G401.6 (cell line): Measurements from ENCODE around the gene C1orf56.
"Not testable (repeated sequence)": the region's sequence is repeated elsewhere in the genome, so short reads cannot be mapped to it uniquely, and the experiment has no call there.

Experiments
- FAIRE-seq: peaks from 2 replicates; lab custom pipeline; 2012; peaks lifted over from hg19 to GRCh38; lab: Jason Lieb, UNC

C1orf56 gene

GRCh38 chr1:151062741-151063371 is 15.3 kb downstream of the C1orf56 start:
- FAIRE-seq = no peak

- no peak for FAIRE-seq
Observed at GRCh38 chr1:151065089-151065645, 17.6 kb downstream of the C1orf56 start.

- FAIRE-seq = no peak
Observed at GRCh38 chr1:151067185-151067584, 19.6 kb downstream of the C1orf56 start.

- no peak for FAIRE-seq
Observed at GRCh38 chr1:151069103-151069486, 21.5 kb downstream of the C1orf56 start.

GRCh38 chr1:151070474-151071276 is 23.1 kb downstream of the C1orf56 start, which contains the start of gene GABPB2:
TSS of gene GABPB2 (plus strand) at chr1:151070761. CDS start at chr1:151088190, 17,429 bp downstream.
- FAIRE-seq = no peak

GRCh38 chr1:151072224-151072623 is 24.7 kb downstream of the C1orf56 start:
- FAIRE-seq = no peak

- no peak for FAIRE-seq
Observed at GRCh38 chr1:151085953-151086559, 38.5 kb downstream of the C1orf56 start.

GRCh38 chr1:151097426-151097825 is 49.9 kb downstream of the C1orf56 start:
- FAIRE-seq = not testable (repeated sequence)

GRCh38 chr1:151098126-151098525 is 50.6 kb downstream of the C1orf56 start:
- FAIRE-seq = no peak
